NCI-H2227 (cell line): Measurements from ENCODE around the gene C1R.
"Not testable (repeated sequence)": the region's sequence is repeated elsewhere in the genome, so short reads cannot be mapped to it uniquely, and the experiment has no call there.

Experiments
- DNase-seq: peaks from one replicate; lab custom pipeline; 2025; ENCODE audit not compliant: unreplicated experiment; lab: John Stamatoyannopoulos, UW

The C1R gene

GRCh38 chr12:7039403-7039802, 52.8 kb downstream of the C1R start:
- DNase-seq: no peak

DNA sequence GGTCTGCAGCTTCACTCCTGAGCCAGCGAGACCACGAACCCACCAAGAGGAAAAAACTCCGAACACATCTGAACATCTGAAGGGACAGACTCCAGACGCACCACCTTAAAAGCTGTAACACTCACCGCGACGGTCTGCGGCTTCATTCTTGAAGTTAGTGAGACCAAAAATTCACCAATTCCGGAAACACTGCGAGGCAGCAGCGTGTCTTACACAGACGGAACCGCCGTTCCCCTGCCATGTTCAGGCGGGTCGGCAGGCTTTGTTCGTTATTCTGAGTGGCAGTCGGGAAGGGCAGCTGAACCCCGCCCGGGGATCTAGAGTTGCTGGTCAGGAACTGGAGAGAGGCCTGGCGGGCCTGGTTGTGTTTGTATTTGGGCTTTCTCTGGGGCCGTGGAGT, 53.7 kb downstream of the C1R start:
- DNase-seq: no peak

- DNase-seq: not testable (repeated sequence)
Observed at GRCh38 chr12:7037411-7037810, 54.8 kb downstream of the C1R start.

DNA sequence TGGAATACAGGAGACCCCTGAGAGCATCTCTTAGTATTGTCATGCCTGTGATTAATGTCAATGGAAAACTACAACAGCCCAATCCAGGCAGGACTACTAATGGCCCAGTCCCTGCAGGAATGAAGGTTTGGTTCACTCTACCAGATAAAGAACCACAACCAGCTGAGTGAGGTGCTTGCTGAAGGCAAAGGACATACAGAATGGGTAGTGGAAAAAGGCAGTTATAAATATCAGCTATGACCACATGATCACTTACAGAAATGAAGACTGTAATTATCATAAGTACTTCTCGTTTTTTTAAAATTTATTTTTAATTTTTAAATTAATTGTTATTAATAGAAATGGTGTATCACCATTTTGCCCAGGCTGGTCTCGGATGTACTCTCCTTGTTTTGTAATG, 56.8 kb downstream of the C1R start:
- no peak for DNase-seq

GRCh38 chr12:7034464-7034863, 57.8 kb downstream of the C1R start:
- DNase-seq: no peak

- DNase-seq: no peak
Observed at GRCh38 chr12:7032990-7033389, 59.3 kb downstream of the C1R start.

- no peak for DNase-seq
Observed at GRCh38 chr12:7031306-7031705, 60.9 kb downstream of the C1R start.
